Gastrocnemius medialis (tissue), 4 donors: Measurements from ENCODE around the gene CHMP4A.

ENCODE experiments used
- CTCF ChIP-seq, 5 experiments: fragments of 450-650 bp in 3 of 5; fragments of 200-600 bp in 2 of 5; sonication (generic) in 2 of 5; IDR thresholded peaks in 4 of 5; conservative IDR thresholded peaks in 1 of 5; 1 replicate in 4 of 5; 2 replicates in 1 of 5; pipeline ENCODE4 v1.5.1; 2016 to 2019; ENCODE audit warnings: antibody characterized with exemption in 5 of 5, mild to moderate bottlenecking in 3 of 5, moderate library complexity in 3 of 5
- POLR2A ChIP-seq, 2 donors: fragments of 450-650 bp; IDR thresholded peaks; one replicate each; pipeline ENCODE4 v1.6.1; 2017; ENCODE audit warnings: antibody characterized with exemption in 2 of 2, mild to moderate bottlenecking in 2 of 2, moderate library complexity in 2 of 2

GRCh38 chr14:24167469-24168114, 45.7 kb downstream of the CHMP4A start:
- TF ChIP-seq POLR2A (IDR thresholded peaks at IDR 0.05) (no peak), CTCF (IDR thresholded peaks at IDR 0.05 in 4 of 5, conservative IDR thresholded peaks at IDR 0.05 in 1 of 5) (no peak)
